H9 (cell line): Measurements from ENCODE around the gene FBXO39. TPM values are rescaled to one million over a fixed set of nuclear protein-coding genes. Genes with fewer than 3 reads are reported as not detected.

Source experiments
- DNase-seq: peaks from one replicate; pipeline ENCODE4 v3.0.0-alpha.2; 2017
- H2AFZ ChIP-seq: one replicate; pipeline ENCODE4 v1.6.1; 2013; ENCODE audit warnings: mild to moderate bottlenecking, low read length, control low read depth, moderate library complexity
- H2AK5ac ChIP-seq: 2 replicates; pipeline ENCODE4 v1.6.1; 2013; ENCODE audit warnings: low read length, control low read depth, mixed read lengths; ENCODE audit not compliant: insufficient read length
- H2BK120ac ChIP-seq: one replicate; pipeline ENCODE4 v1.6.1; 2013; ENCODE audit warnings: low read depth, mild to moderate bottlenecking, low read length, control low read depth, inconsistent platforms; ENCODE audit not compliant: poor library complexity, severe bottlenecking
- H2BK12ac ChIP-seq: 2 replicates; pipeline ENCODE4 v1.6.1; 2013; ENCODE audit warnings: low read length, control low read depth, mixed read lengths, low read depth; ENCODE audit not compliant: insufficient read length
- H2BK15ac ChIP-seq: 2 replicates; pipeline ENCODE4 v1.6.1; 2013; ENCODE audit warnings: low read depth, low read length, control low read depth
- H2BK20ac ChIP-seq: one replicate; pipeline ENCODE4 v1.6.1; 2013; ENCODE audit warnings: low read depth, mild to moderate bottlenecking, low read length, control low read depth, inconsistent platforms; ENCODE audit not compliant: poor library complexity, severe bottlenecking
- H2BK5ac ChIP-seq: 2 replicates; pipeline ENCODE4 v1.6.1; 2013; ENCODE audit warnings: low read length, control low read depth, mixed read lengths; ENCODE audit not compliant: insufficient read length
- H3K14ac ChIP-seq: 2 replicates; pipeline ENCODE4 v1.6.1; 2013; ENCODE audit warnings: low read length, control low read depth; ENCODE audit not compliant: insufficient read depth
- H3K18ac ChIP-seq: 2 replicates; pipeline ENCODE4 v1.6.1; 2013; ENCODE audit warnings: low read depth, mild to moderate bottlenecking, mixed read lengths, low read length, control low read depth; ENCODE audit not compliant: insufficient read length
- H3K23ac ChIP-seq: 2 replicates; pipeline ENCODE4 v1.6.1; 2013; ENCODE audit warnings: low read length, control low read depth, mixed read lengths, low read depth; ENCODE audit not compliant: insufficient read length
- H3K23me2 ChIP-seq: 2 replicates; pipeline ENCODE4 v1.6.1; 2013; ENCODE audit warnings: low read depth, mild to moderate bottlenecking, mixed read lengths, low read length, control low read depth; ENCODE audit not compliant: insufficient read length, poor library complexity, severe bottlenecking
- H3K27ac ChIP-seq: 2 replicates; pipeline ENCODE4 v1.5.1; 2013; ENCODE audit warnings: low read length, control low read depth, mixed read lengths, low read depth; ENCODE audit not compliant: insufficient read length
- H3K27me3 ChIP-seq: 2 replicates; pipeline ENCODE4 v1.6.1; 2013; ENCODE audit warnings: low read length, control low read depth, inconsistent platforms; ENCODE audit not compliant: insufficient read depth
- H3K4ac ChIP-seq: 2 replicates; pipeline ENCODE4 v1.6.1; 2013; ENCODE audit warnings: low read depth, mild to moderate bottlenecking, control low read depth, inconsistent platforms, low read length, moderate library complexity
- H3K4me1 ChIP-seq: 2 replicates; pipeline ENCODE4 v1.6.1; 2013; ENCODE audit warnings: low read length, control low read depth, inconsistent platforms; ENCODE audit not compliant: insufficient read depth
- H3K4me2 ChIP-seq: 2 replicates; pipeline ENCODE4 v1.6.1; 2013; ENCODE audit warnings: low read length, control low read depth, mixed read lengths; ENCODE audit not compliant: insufficient read length, insufficient read depth
- H3K56ac ChIP-seq: 2 replicates; pipeline ENCODE4 v1.6.1; 2013; ENCODE audit warnings: low read depth, mild to moderate bottlenecking, mixed read lengths, low read length, control low read depth; ENCODE audit not compliant: insufficient read length
- H3K79me1 ChIP-seq: 2 replicates; pipeline ENCODE4 v1.6.1; 2013; ENCODE audit warnings: low read depth, mild to moderate bottlenecking, moderate library complexity, low read length, control low read depth, inconsistent platforms; ENCODE audit not compliant: insufficient read depth, poor library complexity, severe bottlenecking
- H3K79me2 ChIP-seq: 2 replicates; pipeline ENCODE4 v1.6.1; 2013; ENCODE audit warnings: low read length, control low read depth, inconsistent platforms; ENCODE audit not compliant: insufficient read depth
- H3K9ac ChIP-seq: 2 replicates; pipeline ENCODE4 v1.6.1; 2013; ENCODE audit warnings: low read length, control low read depth, mixed read lengths; ENCODE audit not compliant: insufficient read length; ENCODE audit errors: extremely low read depth
- H3K9me3 ChIP-seq: one replicate; pipeline ENCODE4 v1.6.1; 2013; ENCODE audit warnings: low read depth, low read length, inconsistent platforms; ENCODE audit not compliant: control insufficient read depth
- H3T11ph ChIP-seq: one replicate; pipeline ENCODE4 v1.6.1; 2013; ENCODE audit warnings: mild to moderate bottlenecking, low read length, control low read depth, inconsistent platforms
- H4K20me1 ChIP-seq: one replicate; pipeline ENCODE4 v1.6.1; 2013; ENCODE audit not compliant: control insufficient read depth, insufficient read length, insufficient read depth
- H4K5ac ChIP-seq: 2 replicates; pipeline ENCODE4 v1.6.1; 2013; ENCODE audit warnings: low read depth, mild to moderate bottlenecking, mixed read lengths, low read length, control low read depth; ENCODE audit not compliant: insufficient read length
- H4K8ac ChIP-seq: replicated peaks from 2 replicates; pipeline ENCODE4 v1.6.1; 2013; ENCODE audit warnings: low read length, control low read depth, mixed read lengths, low read depth; ENCODE audit not compliant: insufficient read length
- H4K91ac ChIP-seq: 2 replicates; pipeline ENCODE4 v1.6.1; 2013; ENCODE audit warnings: low read depth, mild to moderate bottlenecking, moderate library complexity, mixed read lengths, low read length, control low read depth; ENCODE audit not compliant: insufficient read length
- H3K27ac Mint-ChIP-seq, 3 experiments: 2 replicates in 2 of 3; 3 replicates in 1 of 3; pipeline ENCODE4 v1.8.0; 2020 to 2021; ENCODE audit warnings: mixed read lengths in 3 of 3, mild to moderate bottlenecking in 1 of 3, moderate library complexity in 1 of 3
- H3K27me3 Mint-ChIP-seq: 2 replicates; pipeline ENCODE4 v1.8.0; 2021; ENCODE audit warnings: low read depth, mild to moderate bottlenecking, moderate library complexity, mixed read lengths
- H3K36me3 Mint-ChIP-seq, 3 experiments: 2 replicates in 2 of 3; 3 replicates in 1 of 3; pipeline ENCODE4 v1.8.0; 2020 to 2021; ENCODE audit warnings: low read depth in 3 of 3, mixed read lengths in 3 of 3; ENCODE audit not compliant: insufficient read depth in 1 of 3
- H3K4me1 Mint-ChIP-seq, 2 experiments: 2 replicates each; pipeline ENCODE4 v1.8.0; 2020; ENCODE audit warnings: mixed read lengths in 2 of 2
- H3K4me3 Mint-ChIP-seq, 2 experiments: 2 replicates in 1 of 2; 3 replicates in 1 of 2; pipeline ENCODE4 v1.8.0; 2020 to 2021; ENCODE audit warnings: mild to moderate bottlenecking in 2 of 2, mixed read lengths in 2 of 2, moderate library complexity in 1 of 2
- H3K9me3 Mint-ChIP-seq, 2 experiments: 2 replicates in 1 of 2; 3 replicates in 1 of 2; pipeline ENCODE4 v1.8.0; 2020; ENCODE audit warnings: mild to moderate bottlenecking in 2 of 2, mixed read lengths in 2 of 2, moderate library complexity in 1 of 2
- CTCF ChIP-seq: fragments of 200-600 bp; sonication (generic); conservative IDR thresholded peaks from 3 replicates; pipeline ENCODE4 v1.8.0; 2021; ENCODE audit warnings: antibody characterized with exemption, mild to moderate bottlenecking
- WGBS: extraction: QIAGEN DNeasy Blood & Tissue Kit; methylation state at CpG from one replicate; pipeline ENCODE4 v1.1.7; 2013; ENCODE audit warnings: missing lambda C conversion rate, low lambda C conversion rate, mixed read lengths; ENCODE audit not compliant: insufficient read length; ENCODE audit errors: extremely low coverage; 5-methylcytosine and 5-hydroxymethylcytosine counted together
- total RNA-seq: library from RNA; stranded (reverse); gene quantifications from 2 replicates; pipeline ENCODE4 v1.2.1, GENCODE V29; 2021

FBXO39 gene
- total RNA-seq, 1 experiment from 2014 or later, result not detected

GRCh38 chr17:6752068-6752909 lies 23.7 kb upstream of the FBXO39 start:
- Histone ChIP-seq H4K5ac (no peak overlapping the region), H3K4me1 (peaks cover 9% of the 10 kb centered on the region; the same call in 1 of the 2 replicates), H3K27me3 (no peaks in the 10 kb centered on the region), H2BK120ac (no peak overlapping the region), H3K14ac (no peak overlapping the region; the same call in 1 of the 2 replicates), H2BK5ac (no peak overlapping the region), H2BK12ac (no peak overlapping the region), H2AK5ac (no peak overlapping the region), H3K23ac (no peak overlapping the region), H3K4me2 (no peak overlapping the region), H3K23me2 (no peaks in the 10 kb centered on the region), H2BK15ac (no peak overlapping the region), H3K9me3 (no peaks in the 10 kb centered on the region), H3K4ac (no peak overlapping the region), H2AFZ (no peak overlapping the region), H4K8ac (no peak overlapping the region), H3T11ph (no peak overlapping the region), H3K56ac (no peak overlapping the region), H3K9ac (no peak overlapping the region), H3K18ac (no peak overlapping the region), H4K91ac (no peak overlapping the region), H3K79me1 (no peaks in the 10 kb centered on the region), H3K27ac (no peak overlapping the region), H4K20me1 (no peaks in the 10 kb centered on the region), H2BK20ac (no peak overlapping the region), H3K79me2 (no peaks in the 10 kb centered on the region)
- peaks cover 24 to 27% of the 10 kb centered on the region in 2 experiments for H3K4me1 Mint-ChIP-seq
- no peak overlapping the region for H3K4me3 Mint-ChIP-seq
- peaks cover 4 to 8% of the 10 kb centered on the region in 2 experiments; a peak in 3 of 5 replicates for H3K9me3 Mint-ChIP-seq
- no peak for DNase-seq
- no peaks in the 10 kb centered on the region for H3K36me3 Mint-ChIP-seq
- no peaks in the 10 kb centered on the region; the same call in 1 of the 2 replicates for H3K27me3 Mint-ChIP-seq
- TF ChIP-seq CTCF, result no peak
- H3K27ac Mint-ChIP-seq, result peak overlapping the region; percentile 9 to 92 (median 72); a peak in 3 of 7 replicates
- WGBS, result no CpG with 5 or more reads among the region's 7 CpGs
